GM18867 (cell line): ENCODE data around the gene PCDH1.

Experiments used
- ATAC-seq: cut with Tn5 transposase; IDR thresholded peaks from one replicate; pipeline ENCODE4 v1.9.1; 2021; ENCODE audit warnings: mild to moderate bottlenecking, moderate library complexity; ENCODE audit not compliant: unreplicated experiment

PCDH1 gene

DNA sequence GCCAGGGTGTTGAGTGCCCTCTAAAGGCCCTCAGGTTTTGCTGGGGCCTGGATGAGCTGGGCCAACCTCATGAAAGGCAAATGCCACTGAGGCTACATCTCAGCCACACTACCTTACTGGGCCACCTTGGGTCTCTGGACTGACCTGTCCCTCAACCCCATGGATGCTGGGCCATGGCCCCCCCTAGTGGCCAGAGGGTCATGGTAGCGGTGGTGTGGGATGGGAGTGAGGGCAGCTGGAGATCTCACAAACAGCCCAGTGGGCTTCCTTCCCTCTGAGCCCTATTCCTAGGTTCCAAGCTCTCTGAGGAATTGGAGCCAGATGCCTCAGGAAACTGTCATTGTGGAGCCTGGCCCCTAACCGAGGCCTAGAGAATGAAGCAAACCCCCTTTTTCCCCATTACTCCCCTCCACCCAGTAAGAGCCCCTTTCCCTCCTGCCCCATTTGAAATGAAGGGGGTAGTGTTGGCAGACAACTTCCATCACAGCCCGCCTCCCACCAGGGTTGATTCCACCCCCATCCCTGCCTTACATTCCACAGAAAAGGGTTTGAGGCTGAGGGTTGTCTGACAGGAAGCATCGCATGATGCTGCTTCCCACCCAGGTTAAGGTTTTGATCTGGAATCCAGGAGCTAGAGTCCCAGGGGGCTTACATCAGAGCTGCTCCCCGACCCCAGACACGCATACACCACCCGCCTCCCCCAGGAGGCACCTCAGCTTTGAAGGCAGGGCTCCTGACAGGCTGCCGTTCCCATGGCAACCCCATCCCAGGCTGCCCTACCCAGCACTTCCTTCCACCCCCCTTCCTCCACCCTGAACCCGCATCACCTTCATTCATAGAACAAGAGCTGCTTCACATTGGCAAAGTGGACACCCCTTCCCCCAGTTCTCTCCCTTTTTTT lies 63.9 kb downstream of the PCDH1 start:
- no peak for ATAC-seq

DNA sequence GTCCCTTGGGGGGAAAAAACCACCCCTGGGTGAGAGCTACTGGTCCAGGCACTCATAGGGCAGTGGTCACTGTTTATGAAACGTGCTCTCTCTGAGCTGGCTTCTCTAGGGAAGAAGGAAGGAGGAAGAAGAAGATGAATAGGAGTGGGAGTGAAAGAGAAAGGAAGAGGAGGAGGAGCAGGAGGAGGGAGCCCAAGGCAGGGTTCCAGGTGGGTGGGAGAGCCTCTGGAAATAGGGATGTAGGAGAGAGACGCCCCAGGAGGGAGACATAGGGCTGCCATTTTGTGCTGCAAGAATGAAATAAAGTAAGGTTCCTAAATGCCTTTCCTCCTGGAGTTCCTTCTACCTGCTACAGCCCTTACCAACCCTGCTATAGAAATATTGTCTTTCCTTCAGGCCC lies 65.7 kb downstream of the PCDH1 start:
- no peak for ATAC-seq

DNA sequence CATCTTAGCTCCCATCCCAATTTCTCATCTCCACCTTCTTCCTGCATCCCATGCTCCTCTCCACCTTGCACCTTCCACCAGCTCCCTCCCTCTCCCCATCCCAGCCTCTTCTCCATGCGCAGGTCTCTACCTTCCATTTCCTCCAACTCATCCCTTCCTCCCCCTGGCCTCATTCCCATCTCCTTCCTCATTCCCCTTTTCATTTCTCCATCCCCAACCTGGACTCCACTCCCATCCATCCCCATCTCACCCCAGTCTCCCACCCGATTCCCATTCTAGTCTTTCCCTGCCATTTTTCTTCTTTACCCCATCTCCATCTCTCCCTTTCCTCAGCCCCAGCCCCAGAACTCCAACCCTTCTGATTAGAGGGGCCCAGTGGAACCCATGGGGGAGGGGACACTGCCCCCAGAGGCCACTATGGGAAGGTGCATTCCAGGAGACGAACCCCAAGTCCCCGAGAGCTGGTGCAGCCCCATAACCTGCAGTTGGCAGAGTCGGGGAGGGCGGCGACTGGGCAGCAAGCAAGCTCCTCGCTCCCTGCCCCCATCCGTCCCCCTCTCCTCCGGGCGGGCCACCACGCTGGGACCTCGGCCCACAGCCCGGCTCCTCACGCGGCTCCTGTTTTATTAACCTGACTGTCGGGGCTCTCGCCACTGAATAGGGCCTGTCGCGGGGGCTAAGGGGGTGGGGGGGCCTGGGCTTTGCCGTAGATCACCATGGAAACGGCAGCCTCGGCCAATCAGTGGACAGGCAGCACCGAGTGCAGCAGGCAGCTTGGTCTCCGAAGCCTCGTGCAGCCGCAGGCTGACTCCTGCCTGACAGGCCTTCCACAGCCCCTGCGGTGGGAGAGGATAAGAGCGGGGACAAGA lies 66.7 kb downstream of the PCDH1 start:
- ATAC-seq: peak; percentile 87

DNA sequence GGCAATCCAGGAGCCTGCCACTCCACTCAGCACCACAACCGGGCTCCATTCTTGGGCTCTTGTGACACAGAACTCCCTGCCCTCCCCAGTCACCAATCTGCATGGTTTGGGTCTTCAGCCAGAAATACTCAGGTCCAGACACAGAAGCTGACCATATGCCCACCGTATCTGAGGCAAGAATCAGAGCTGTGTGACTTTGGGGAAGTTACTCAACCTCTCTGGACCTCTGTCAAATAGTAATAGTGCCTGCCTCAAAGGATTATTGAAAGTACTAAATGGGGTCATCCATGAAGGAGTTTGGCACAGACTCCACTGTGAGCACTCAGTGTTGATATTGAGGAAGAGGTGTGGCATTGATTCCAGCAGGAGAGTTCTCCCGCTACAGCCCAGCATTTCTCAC lies 67.5 kb downstream of the PCDH1 start:
- no peak for ATAC-seq

DNA sequence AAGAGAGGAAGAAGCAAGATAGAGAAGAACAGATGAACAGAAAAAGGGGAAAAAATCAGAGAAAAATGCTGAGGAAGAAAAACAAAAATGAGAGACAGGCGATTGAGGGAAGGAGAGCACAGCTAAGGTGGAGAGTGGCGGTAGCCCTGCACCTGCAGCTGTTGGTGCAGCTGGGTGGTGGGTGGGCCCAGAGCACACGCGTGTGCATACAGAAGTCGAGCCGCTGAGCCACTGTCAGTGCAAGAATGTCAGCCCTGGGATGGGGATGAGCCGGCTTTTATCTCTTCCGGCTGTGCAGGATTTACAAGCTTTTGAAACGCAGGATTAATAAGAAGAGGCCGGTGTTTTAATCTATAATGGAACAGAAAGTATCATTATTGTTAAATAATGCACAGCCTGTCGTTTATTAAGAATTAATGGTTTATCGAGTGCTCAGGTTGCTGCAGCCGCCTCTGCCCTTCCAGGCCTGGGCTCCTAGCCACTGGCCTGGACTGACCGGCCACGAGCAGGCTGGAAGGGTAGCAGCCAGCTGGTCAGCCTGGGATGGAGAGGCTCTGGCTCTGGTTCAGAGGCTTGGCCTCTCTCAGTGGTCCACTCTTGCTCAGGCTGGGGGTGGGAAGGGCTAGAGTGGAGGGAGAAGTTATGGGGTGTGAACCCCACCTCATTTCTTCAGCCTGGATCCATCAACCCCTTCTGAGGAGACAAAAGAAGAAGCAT lies 68.7 kb downstream of the PCDH1 start:
- ATAC-seq: no peak

DNA sequence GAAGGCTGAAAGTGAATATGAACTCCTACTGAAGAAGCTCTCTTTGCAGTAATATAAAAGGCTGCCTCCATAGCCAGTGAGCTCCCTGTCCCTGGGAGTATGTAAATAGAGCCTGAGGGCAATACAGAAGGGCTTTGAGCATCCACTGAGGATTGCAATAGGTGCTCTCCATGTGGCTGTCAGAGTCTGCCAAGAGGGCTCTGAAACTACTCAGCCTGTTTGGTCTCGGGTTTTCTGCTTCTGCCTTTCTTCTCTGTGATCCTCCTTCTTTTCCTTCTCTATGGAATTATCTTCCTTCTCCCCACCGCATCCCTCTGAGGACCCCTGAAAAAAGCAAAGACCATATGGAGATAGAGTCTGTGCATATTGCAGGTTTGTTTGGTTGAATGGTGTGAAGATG lies 69.4 kb downstream of the PCDH1 start:
- ATAC-seq: no peak

DNA sequence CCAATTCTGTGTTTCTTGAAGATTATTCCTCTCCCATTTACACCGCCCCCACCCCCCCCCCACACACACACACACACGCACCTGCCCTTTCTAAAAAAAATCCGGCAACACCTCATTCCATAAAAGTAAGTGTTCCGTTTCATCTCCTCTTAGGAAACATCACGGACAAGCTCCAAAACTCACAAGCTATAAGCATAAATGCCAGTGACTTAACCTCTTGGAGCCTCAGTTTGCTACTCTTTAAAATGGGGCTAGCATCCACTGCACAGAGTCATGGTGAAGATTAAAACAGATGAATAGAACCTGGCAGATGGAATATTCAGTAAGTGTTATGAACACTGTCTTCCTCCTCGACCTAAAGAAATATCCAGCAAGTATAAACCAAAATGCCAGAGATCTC lies 70.5 kb downstream of the PCDH1 start:
- ATAC-seq: no peak

DNA sequence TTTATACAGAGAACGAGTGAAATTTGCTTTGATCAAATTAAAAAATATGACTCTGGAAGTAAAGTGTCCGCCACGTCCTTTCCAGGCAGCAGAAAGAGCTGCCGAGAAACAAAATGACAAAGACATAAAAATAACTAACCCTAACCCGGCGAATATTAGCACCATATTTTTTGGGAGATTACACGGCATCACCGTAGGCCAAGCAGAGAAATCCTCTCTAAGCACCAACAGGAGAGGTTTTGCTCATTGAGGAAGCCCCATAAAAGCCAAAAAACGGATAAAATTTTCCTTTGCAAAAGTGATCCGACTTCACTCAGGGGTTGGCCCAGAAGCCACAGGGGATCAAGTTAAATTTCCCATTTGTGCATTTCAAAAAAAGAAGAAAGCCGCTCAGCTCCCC lies 70.9 kb downstream of the PCDH1 start:
- no peak for ATAC-seq

DNA sequence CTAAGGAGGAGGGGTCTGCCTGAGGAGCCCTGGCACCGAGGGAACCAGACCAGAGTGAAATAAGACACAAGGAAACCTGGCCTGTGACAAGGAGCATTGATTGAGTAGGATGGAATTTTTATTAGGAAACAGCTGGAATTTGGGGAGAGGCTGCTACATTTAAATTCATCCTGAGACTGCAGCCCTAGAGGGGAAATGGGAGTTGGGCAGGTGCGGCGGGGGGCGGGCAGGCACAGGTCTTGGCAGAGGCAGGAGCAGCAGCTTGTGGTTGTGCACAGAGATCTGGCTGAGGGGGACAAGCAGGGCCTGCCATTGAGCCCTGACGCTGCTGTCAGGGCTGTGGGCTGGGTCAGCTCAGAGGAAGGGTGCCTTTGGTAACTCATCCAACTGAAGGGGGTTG lies 71.6 kb downstream of the PCDH1 start:
- ATAC-seq: no peak

DNA sequence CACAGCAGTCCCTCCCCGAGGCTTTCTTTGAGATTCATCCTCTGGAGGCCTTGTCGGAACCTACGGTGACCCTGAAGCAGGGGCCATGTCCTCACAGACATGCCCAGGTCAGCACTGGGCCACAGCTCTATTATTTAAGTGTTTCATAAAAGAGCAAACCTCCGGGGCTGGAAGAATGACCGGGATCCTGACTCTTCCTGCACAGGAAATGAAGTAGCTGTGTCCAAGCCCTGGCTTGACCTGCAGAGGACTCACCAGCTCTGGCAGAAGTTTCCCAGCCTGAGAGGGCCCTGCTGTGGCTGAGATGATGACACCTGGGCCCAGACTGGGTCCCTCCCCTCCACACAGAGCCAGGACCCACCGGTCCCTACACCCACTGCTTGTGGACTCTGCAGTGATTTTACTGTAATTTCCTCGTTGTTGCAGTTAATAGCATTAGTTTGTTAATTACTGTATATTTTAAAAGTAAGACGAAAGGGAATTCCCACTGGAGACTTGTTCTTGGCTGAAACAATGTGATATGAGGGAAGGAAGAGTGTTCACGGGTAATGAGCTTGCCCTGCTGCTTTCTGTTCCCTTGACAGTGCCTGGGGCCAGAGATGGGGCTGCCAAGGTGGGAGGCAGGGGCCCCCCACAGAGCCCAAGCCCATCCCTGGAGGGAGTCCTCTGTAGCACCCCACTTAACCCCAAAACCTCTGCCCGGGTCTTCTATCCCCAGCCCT lies 72.2 kb downstream of the PCDH1 start:
- ATAC-seq: no peak

DNA sequence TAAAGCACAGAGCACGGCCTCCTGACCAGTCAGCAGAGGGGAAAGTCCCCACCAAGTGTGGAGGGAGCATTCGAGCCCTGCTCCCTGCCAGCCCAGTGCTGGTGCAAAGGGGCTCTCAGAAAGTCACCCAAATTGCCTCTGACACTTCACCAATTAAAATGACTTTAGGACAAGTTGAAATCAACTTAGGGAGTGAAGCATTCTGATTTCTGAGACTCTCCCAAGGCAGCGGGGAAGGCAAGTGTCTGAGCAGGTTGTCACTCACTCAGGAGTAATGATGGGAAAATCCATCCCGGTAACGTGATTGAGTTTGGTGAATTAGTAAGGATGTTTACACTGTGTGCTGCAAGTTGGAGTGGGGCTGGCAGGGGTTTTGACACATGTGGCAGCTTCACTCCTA lies 73.7 kb downstream of the PCDH1 start:
- no peak for ATAC-seq
